ENCODE results near the gene RYR1. TPM values are rescaled to one million over a fixed set of nuclear protein-coding genes. Genes with fewer than 3 reads are reported as not detected.
"Not testable (repeated sequence)": the region's sequence is repeated elsewhere in the genome, so short reads cannot be mapped to it uniquely, and the experiment has no call there.

Gene RYR1
- total RNA-seq, 4 donors from 2014 or later: under 0.01 to 6.2 (median 3.5) TPM; not detected in 1

- Histone ChIP-seq H3K4me1 (no peaks in the 10 kb centered on the region), H3K9me3 (no peaks in the 10 kb centered on the region), H3K36me3 (no peaks in the 10 kb centered on the region), H3K4me3 (no peak overlapping the region), H3K27me3 (no peaks in the 10 kb centered on the region), H3K27ac (no peak overlapping the region)
- no peak for DNase-seq
- intact Hi-C loops (cut with DNase I; ENCODE audit: low total_unique reads): loop anchor here (5.0 kb wide), 1 partner anchor 217 kb away; no protein-coding TSS in a partner anchor
- TF ChIP-seq CTCF (IDR thresholded peaks at IDR 0.05): no peak
- no peak for TF ChIP-seq POLR2A (IDR thresholded peaks at IDR 0.05)
Measured at GRCh38 chr19:38405276-38405675, 28.2 kb upstream of the RYR1 start.

- Histone ChIP-seq H3K9me3 (no peaks in the 10 kb centered on the region), H3K27me3 (no peaks in the 10 kb centered on the region), H3K4me1 (no peaks in the 10 kb centered on the region), H3K4me3 (no peak overlapping the region), H3K36me3 (no peaks in the 10 kb centered on the region), H3K27ac (no peak overlapping the region)
- intact Hi-C loops (cut with DNase I; ENCODE audit: low total_unique reads): loop anchor here (5.0 kb wide), 1 partner anchor 213 kb away; no protein-coding TSS in a partner anchor
- no peak for DNase-seq
- TF ChIP-seq POLR2A (IDR thresholded peaks at IDR 0.05): no peak
- no peak for TF ChIP-seq CTCF (IDR thresholded peaks at IDR 0.05)
Measured at GRCh38 chr19:38409631-38410133, 23.8 kb upstream of the RYR1 start.

GRCh38 chr19:38410407-38410806 lies 23.1 kb upstream of the RYR1 start:
- H3K4me1 ChIP-seq; H3K36me3 ChIP-seq; H3K9me3 ChIP-seq; H3K4me3 ChIP-seq; intact Hi-C loops (cut with DNase I; ENCODE audit: low total_unique reads); DNase-seq; H3K27me3 ChIP-seq; H3K27ac ChIP-seq: not testable (repeated sequence)

GRCh38 chr19:38411041-38411712 lies 22.3 kb upstream of the RYR1 start:
- DNase-seq: no peak
- intact Hi-C loops (cut with DNase I; ENCODE audit: low total_unique reads): no loop called here
- TF ChIP-seq POLR2A (IDR thresholded peaks at IDR 0.05) (no peak), CTCF (IDR thresholded peaks at IDR 0.05) (no peak)

GRCh38 chr19:38411898-38412297 lies 21.6 kb upstream of the RYR1 start:
- H3K27me3 ChIP-seq; H3K4me1 ChIP-seq; H3K9me3 ChIP-seq; H3K27ac ChIP-seq; H3K36me3 ChIP-seq; intact Hi-C loops (cut with DNase I; ENCODE audit: low total_unique reads); H3K4me3 ChIP-seq; DNase-seq: not testable (repeated sequence)

More at GRCh38 chr19:38411041-38411712, 22.3 kb upstream of the RYR1 start:
- H3K27me3 ChIP-seq: no peaks in the 10 kb centered on the region
- no peaks in the 10 kb centered on the region for H3K36me3 ChIP-seq
- no peak overlapping the region for H3K4me3 ChIP-seq
- H3K27ac ChIP-seq: no peak overlapping the region
- no peaks in the 10 kb centered on the region for H3K9me3 ChIP-seq
- H3K4me1 ChIP-seq: no peaks in the 10 kb centered on the region

- Histone ChIP-seq H3K36me3 (no peaks in the 10 kb centered on the region), H3K4me3 (no peak overlapping the region), H3K4me1 (no peaks in the 10 kb centered on the region), H3K9me3 (no peaks in the 10 kb centered on the region), H3K27ac (no peak overlapping the region), H3K27me3 (no peaks in the 10 kb centered on the region)
- intact Hi-C loops (cut with DNase I; ENCODE audit: low total_unique reads): no loop called here
- no peak for DNase-seq
- no peak for TF ChIP-seq CTCF (IDR thresholded peaks at IDR 0.05)
- no peak for TF ChIP-seq POLR2A (IDR thresholded peaks at IDR 0.05)
Measured at GRCh38 chr19:38412491-38412890, 21.0 kb upstream of the RYR1 start.
